SK-N-SH treated with all-trans-retinoic acid at 6 μM for 48 hours (cell line): Measurements from ENCODE around the gene CMIP.

Source experiments
- BACH2 ChIP-seq: fragments of 250-450 bp; sonication (Bioruptor Pico); IDR thresholded peaks from 2 replicates; pipeline ENCODE4 v1.9.0; 2021; ENCODE audit warnings: mild to moderate bottlenecking, borderline replicate concordance
- CSDC2 ChIP-seq: fragments of 250-450 bp; sonication (Bioruptor Pico); IDR thresholded peaks from 2 replicates; pipeline ENCODE4 v1.5.0; 2020; ENCODE audit warnings: mild to moderate bottlenecking, moderate library complexity
- CSRNP3 ChIP-seq: fragments of 250-450 bp; sonication (Bioruptor Pico); IDR thresholded peaks from 2 replicates; pipeline ENCODE4 v1.5.1; 2021; ENCODE audit warnings: mild to moderate bottlenecking, moderate library complexity
- PATZ1 ChIP-seq: fragments of 250-450 bp; sonication (Bioruptor Pico); IDR thresholded peaks from 2 replicates; pipeline ENCODE4 v1.8.0; 2020; ENCODE audit warnings: mild to moderate bottlenecking, moderate library complexity, borderline replicate concordance
- RARB ChIP-seq: fragments of 250-450 bp; sonication (Bioruptor Pico); IDR thresholded peaks from 2 replicates; pipeline ENCODE4 v1.8.0; 2021; ENCODE audit warnings: mild to moderate bottlenecking, moderate library complexity
- TCF4 ChIP-seq: fragments of 250-450 bp; sonication (Bioruptor Pico); IDR thresholded peaks from 2 replicates; pipeline ENCODE4 v1.8.0; 2021; ENCODE audit warnings: mild to moderate bottlenecking, moderate library complexity, borderline replicate concordance
- TOX ChIP-seq: fragments of 250-450 bp; sonication (Bioruptor Pico); IDR thresholded peaks from 2 replicates; pipeline ENCODE4 v1.8.0; 2021; ENCODE audit warnings: mild to moderate bottlenecking, moderate library complexity, borderline replicate concordance
- ZC3H10 ChIP-seq: fragments of 250-450 bp; sonication (Bioruptor Pico); IDR thresholded peaks from 2 replicates; pipeline ENCODE4 v1.5.1; 2021; ENCODE audit warnings: mild to moderate bottlenecking, moderate library complexity
- ZFP3 ChIP-seq: fragments of 250-450 bp; sonication (Bioruptor Pico); IDR thresholded peaks from 2 replicates; pipeline ENCODE4 v1.5.0; 2020; ENCODE audit warnings: mild to moderate bottlenecking, moderate library complexity
- ZFP30 ChIP-seq: fragments of 450-650 bp; formaldehyde crosslinking; IDR thresholded peaks from 2 replicates; pipeline ENCODE4 v1.5.0; 2022; ENCODE audit warnings: mild to moderate bottlenecking, moderate library complexity
- ZNF565 ChIP-seq: fragments of 450-650 bp; formaldehyde crosslinking; conservative IDR thresholded peaks from 2 replicates; pipeline ENCODE4 v1.5.0; 2020; ENCODE audit warnings: low read depth, mild to moderate bottlenecking, moderate library complexity

GRCh38 chr16:81609323-81609892, 164.8 kb downstream of the CMIP start:
- TF ChIP-seq ZNF565 (no peak), CSRNP3 (CRISPR knock-in tag) (no peak), ZFP3 (CRISPR knock-in tag) (peak; percentile 91), BACH2 (CRISPR knock-in tag) (no peak), PATZ1 (no peak), CSDC2 (CRISPR knock-in tag) (no peak), ZC3H10 (no peak), ZFP30 (CRISPR knock-in tag) (no peak), RARB (no peak), TOX (no peak), TCF4 (CRISPR knock-in tag) (no peak)
